Cardiac muscle cell (in vitro differentiated cells and primary cell): ENCODE results near the gene PAX9. TPM values are rescaled to one million over a fixed set of nuclear protein-coding genes. Genes with fewer than 3 reads are reported as not detected.

Experiments used
- DNase-seq, 2 donors: peaks; one replicate each; pipeline versions ENCODE4 v3.0.0 to v3.0.0-alpha.2; 2010 to 2017; ENCODE audit warnings: low read depth in 1 of 2, low spot score in 1 of 2
- H3K27ac ChIP-seq: fragments of 200-600 bp; sonication (generic); 2 replicates; pipeline ENCODE4 v1.5.1; 2016
- H3K27me3 ChIP-seq: fragments of 200-600 bp; sonication (generic); 2 replicates; pipeline ENCODE4 v1.6.0; 2016; ENCODE audit warnings: control low read depth
- H3K36me3 ChIP-seq: fragments of 200-600 bp; sonication (generic); 2 replicates; pipeline ENCODE4 v1.5.1; 2016; ENCODE audit warnings: control low read depth
- H3K4me1 ChIP-seq: fragments of 200-600 bp; sonication (generic); 2 replicates; pipeline ENCODE4 v1.8.1; 2017; ENCODE audit warnings: low read depth, mild to moderate bottlenecking, mixed run types
- H3K4me3 ChIP-seq: fragments of 200-600 bp; sonication (generic); 2 replicates; pipeline ENCODE4 v1.5.1; 2016; ENCODE audit warnings: mild to moderate bottlenecking
- H3K9me3 ChIP-seq: fragments of 200-600 bp; sonication (generic); 2 replicates; pipeline ENCODE4 v1.5.1; 2017; ENCODE audit warnings: low read depth, mild to moderate bottlenecking, control low read depth
- CTCF ChIP-seq: IDR thresholded peaks from 2 replicates; pipeline ENCODE4 v1.5.1; 2012; ENCODE audit warnings: low read depth, mild to moderate bottlenecking, low read length
- polyA plus RNA-seq: library from polyadenylated mRNA; unstranded; fragments of >200 nt; fragmentation: Nextera tagmentation; extraction: Ambion mirVana; gene quantifications from 2 replicates; pipeline ENCODE4 v1.2.1, GENCODE V29; 2016
- total RNA-seq: library from RNA; depleted of rRNA; stranded (reverse); fragments of >200 nt; gene quantifications from 2 replicates; pipeline ENCODE4 v1.2.3, GENCODE V29; 2016

Gene PAX9
- total and polyA plus RNA-seq, 2 experiments from 2014 or later: 0.32 TPM; not detected in 1

- no peaks in the 10 kb centered on the region for H3K9me3 ChIP-seq
- no peaks in the 10 kb centered on the region for H3K36me3 ChIP-seq
- H3K4me1 ChIP-seq: no peaks in the 10 kb centered on the region
- H3K27me3 ChIP-seq: no peaks in the 10 kb centered on the region
- no peak for TF ChIP-seq CTCF
- H3K27ac ChIP-seq: no peak overlapping the region
- DNase-seq: no peak
- no peak overlapping the region for H3K4me3 ChIP-seq
These were observed 61.9 kb downstream of the PAX9 start for GRCh38 chr14:36723530-36723929.

- no peak for TF ChIP-seq CTCF
- H3K27me3 ChIP-seq: no peaks in the 10 kb centered on the region
- H3K9me3 ChIP-seq: no peaks in the 10 kb centered on the region
- H3K27ac ChIP-seq: no peak overlapping the region
- no peak overlapping the region for H3K4me3 ChIP-seq
- no peak for DNase-seq
- no peaks in the 10 kb centered on the region for H3K36me3 ChIP-seq
- no peaks in the 10 kb centered on the region for H3K4me1 ChIP-seq
These were observed 62.5 kb downstream of the PAX9 start for GRCh38 chr14:36724162-36724561.

GRCh38 chr14:36726128-36726527, 64.5 kb downstream of the PAX9 start:
- H3K27me3 ChIP-seq: no peaks in the 10 kb centered on the region

More at GRCh38 chr14:36726128-36726527, 64.5 kb downstream of the PAX9 start:
- H3K9me3 ChIP-seq: no peaks in the 10 kb centered on the region
- no peaks in the 10 kb centered on the region for H3K36me3 ChIP-seq
- H3K4me3 ChIP-seq: no peak overlapping the region
- no peak for DNase-seq
- no peak for TF ChIP-seq CTCF
- no peaks in the 10 kb centered on the region for H3K4me1 ChIP-seq
- H3K27ac ChIP-seq: no peak overlapping the region

Other genes starting within 250 kb of the PAX9 start
- gene NKX2-1, start 141.6 kb upstream of the PAX9 start, total RNA-seq: not detected in 2 replicates
- gene NKX2-1, start 141.6 kb upstream of the PAX9 start, polyA plus RNA-seq: 0.11 TPM in 1 of 2 replicates, not detected in the other
- gene NKX2-8, start 79.2 kb upstream of the PAX9 start, total RNA-seq: 1.1 TPM in 1 of 2 replicates, not detected in the other
- gene NKX2-8, start 79.2 kb upstream of the PAX9 start, polyA plus RNA-seq: not detected in 2 replicates